Measurements from ENCODE around the gene ANKUB1.
"Not testable (repeated sequence)": the region's sequence is repeated elsewhere in the genome, so short reads cannot be mapped to it uniquely, and the experiment has no call there.

Gene ANKUB1, protein sequence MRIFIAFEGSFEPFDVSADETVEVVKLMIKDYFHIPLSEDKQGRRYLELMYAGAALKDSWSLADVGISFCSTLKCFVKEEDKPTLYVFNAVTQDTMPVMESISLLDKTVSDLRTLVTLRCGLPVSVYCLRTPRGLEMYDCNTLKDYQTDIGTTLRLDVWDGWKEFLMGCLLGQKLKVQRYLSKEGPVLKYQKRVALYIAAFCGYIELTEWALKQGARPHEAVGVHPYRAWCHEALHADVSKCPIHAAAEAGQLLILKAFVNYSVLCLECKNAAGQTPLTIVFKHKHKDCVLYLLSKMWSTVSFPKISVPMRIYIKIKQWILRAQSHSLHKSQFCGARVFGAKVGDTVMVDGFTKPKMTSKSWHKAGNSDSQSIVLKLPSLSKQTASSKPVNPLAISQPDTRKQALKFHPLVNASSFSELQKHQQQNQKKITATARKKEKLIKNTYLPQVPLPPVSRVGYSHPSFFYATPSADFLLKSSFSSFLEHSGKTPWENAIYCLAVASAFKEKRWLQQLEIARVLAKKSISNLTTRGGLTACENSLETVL

DNA sequence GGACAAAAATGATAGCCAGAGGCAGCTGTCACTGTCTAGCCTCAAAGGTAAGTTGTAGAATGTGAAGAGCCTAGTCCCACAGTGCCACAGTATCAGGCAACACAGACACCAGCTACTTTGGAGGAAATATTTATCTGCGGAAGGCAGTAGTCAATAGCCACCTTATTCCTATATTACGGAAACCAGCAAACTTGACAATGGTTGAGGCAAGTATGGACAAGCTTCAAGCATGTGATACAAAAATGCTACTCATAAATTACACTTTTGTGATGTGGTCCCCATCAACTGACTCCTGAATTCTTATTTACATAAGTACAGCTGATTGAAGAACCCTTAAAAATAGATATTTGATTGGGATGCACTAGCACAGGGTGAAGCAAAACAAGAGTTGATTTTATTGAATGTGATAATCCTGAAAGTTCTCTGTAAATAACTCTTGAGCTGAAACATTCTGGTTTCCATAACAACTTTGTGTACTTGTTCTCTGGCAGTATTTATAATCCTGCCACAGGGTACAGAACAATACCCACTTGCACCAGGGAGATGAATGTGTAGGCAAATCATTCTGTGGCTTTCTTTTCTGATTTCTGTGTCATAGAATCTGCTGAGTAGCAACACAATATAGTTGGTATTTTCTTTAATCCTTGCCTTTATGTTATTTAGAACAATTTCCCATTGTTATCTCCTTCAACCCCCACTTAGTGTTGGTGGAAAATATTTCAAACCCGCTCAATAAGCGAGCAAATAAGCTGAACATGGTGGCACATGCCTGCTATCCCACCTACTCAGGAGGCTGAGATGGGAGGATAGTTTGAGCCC is at the start of gene ANKUB1:
Gene ANKUB1, minus strand, starts transcription at position 103 of the 819 bp plus-strand sequence. CDS start 188 bp downstream, outside the sequence.
- FAIRE-seq, result no peak
- no peak for DNase-seq (ENCODE audit: extremely low spot score, insufficient read length, low read depth)

DNA sequence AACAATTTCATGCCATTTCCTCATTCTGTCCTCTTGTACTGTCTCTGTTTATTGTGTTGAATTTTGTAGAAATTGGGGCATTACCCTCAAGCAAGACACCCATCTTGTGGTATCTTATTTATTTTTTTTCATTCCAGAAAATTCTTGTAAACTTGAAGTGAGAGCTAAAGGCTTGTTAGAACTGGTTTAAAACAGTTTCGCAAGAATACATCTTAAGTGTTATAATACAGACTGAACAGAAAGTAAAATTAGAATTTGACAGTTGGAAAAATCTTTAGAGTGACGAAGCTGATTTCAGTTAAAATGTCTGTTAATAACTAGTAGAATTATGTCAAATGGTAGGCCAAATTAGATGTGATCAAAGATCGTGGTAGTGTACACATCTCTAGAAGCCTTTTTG is 47.5 kb upstream of the ANKUB1 start:
- FAIRE-seq (no peak), DNase-seq (ENCODE audit: extremely low spot score, insufficient read length, low read depth) (no peak)

DNA sequence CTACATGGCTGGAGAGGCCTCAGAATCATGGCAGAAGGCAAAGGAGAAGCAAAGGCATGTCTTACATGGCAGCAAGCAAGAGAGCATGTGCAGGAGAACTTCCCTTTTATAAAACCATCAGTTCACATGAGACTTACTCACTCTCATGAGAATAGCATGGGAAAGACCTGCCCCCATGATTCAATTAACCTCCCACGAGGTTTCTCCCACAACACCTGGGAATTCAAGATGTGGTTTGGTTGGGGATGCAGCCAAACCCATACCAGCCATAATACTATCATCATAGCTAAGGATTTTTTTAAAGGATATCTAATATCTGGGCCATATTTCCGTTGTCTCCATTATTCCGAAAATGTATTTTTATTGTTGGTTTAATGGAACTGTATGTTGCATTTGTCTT is 47.1 kb upstream of the ANKUB1 start:
- not testable (repeated sequence) for FAIRE-seq; DNase-seq (ENCODE audit: extremely low spot score, insufficient read length, low read depth)

DNA sequence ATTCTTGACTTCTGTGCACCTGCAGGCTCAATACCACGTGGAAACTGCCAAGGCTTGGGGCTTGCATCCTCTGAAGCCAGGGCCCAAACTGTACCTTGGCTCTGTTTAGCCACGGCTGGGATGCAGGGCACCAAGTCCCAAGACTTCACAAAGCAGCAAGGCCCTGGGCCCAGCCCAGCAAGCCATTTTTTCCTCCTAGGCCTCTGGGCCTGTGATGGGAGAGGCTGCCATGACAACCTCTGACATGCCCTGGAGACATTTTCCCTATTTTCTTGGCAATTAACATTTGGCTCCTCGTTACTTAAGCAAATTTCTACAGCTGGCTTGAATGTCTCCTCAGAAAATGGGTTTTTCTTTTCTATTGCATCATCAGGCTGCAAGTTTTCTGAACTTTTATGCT is 46.1 kb upstream of the ANKUB1 start:
- DNase-seq (ENCODE audit: extremely low spot score, insufficient read length, low read depth), result not testable (repeated sequence)
- FAIRE-seq, result peak; percentile 33

DNA sequence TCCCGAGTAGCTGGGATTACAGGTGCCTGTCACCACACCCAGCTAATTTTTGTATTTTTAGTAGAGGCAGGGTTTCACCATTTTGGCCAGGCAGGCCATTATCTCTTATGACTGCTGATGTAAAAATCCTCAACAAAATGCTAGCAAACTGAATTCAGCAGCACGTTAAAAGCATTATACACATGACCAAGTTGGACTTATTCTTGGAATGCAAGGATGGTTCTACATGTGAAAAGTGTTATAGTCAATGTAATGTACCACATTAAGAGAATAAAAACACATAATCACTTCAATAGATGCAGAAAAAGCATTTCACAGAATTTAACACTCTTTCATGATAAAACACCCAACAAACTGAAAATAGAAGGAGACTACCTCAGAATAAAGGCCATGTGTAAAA is 40.9 kb upstream of the ANKUB1 start:
- DNase-seq (ENCODE audit: extremely low spot score, insufficient read length, low read depth) (no peak), FAIRE-seq (no peak)

DNA sequence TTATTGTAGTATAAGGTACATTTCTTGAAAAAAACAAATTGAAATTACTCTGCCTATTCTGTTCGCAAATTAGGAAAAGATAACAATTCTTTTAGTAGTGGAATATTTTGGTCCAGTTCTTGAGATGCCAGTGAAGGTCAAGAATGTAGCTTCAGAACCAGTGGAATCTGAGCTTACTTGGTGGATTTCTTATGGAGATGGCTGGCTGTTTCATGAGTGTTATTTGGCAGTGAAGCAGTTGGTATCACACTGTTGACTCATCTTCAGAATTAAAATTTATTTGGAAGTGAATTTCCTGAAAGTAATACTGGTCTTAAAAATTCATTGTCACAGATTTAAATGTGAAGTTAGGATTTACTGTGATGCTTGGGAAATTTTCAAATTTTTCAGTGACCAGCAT is 39.7 kb upstream of the ANKUB1 start:
- no peak for DNase-seq (ENCODE audit: extremely low spot score, insufficient read length, low read depth)
- FAIRE-seq, result no peak

DNA sequence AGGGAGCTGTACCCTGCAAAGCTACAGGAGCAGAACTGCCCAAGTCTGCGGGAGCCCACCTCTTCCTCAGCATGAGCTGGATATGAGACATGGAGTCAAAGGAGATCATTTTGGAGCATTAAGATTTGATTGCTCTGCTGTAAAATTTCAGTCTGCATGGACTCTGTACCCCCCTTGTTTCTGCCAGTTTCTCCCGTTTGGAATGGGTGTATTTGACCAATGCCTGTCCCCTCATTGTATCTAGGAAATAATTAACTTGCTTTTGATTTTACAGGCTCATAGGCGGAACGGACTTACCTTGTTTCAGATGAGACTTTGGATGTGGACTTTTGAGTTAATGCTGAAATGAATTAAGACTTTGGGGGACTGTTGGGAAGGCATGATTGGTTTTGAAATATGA is 39.0 kb upstream of the ANKUB1 start:
- no peak for FAIRE-seq
- DNase-seq (ENCODE audit: extremely low spot score, insufficient read length, low read depth), result no peak

DNA sequence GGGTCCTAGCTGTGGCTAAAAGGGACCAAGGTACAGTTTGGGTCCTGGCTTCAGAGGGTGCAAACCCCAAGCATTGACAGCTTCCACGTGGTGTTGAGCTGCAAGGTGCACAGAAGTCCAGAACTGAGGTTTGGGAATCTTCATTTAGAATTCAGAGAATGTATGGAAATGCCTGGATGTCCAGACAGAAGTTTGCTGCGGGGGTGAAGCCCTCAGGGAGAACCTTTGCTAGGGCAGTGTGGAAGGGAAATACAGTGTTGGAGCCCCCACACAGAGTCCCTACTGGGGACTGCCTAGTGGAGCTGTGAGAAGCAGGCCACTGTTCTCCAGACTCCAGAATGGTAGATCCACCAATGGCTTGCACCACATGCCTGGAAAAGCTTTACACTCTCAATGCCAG is 38.5 kb upstream of the ANKUB1 start:
- FAIRE-seq, result no peak
- no peak for DNase-seq (ENCODE audit: extremely low spot score, insufficient read length, low read depth)

DNA sequence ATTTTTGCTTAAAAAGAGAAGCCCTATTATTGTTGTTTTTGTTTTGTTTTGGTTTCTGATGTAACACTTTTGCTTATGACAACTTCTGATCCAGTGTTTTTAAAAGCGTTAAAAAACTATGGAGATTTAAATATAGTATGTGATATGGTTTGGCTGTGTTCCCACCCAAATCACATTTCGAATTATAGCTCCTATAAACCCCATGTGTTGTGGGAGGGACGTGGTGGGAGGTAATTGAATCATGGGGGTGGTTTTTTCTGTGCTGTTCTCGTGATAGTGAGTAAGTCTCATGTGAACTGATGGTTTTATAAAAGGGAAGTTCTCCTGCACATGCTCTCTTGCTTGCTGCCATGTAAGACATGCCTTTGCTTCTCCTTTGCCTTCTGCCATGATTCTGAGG is 37.3 kb upstream of the ANKUB1 start:
- DNase-seq (ENCODE audit: extremely low spot score, insufficient read length, low read depth), result not testable (repeated sequence)
- FAIRE-seq, result peak; percentile 66

DNA sequence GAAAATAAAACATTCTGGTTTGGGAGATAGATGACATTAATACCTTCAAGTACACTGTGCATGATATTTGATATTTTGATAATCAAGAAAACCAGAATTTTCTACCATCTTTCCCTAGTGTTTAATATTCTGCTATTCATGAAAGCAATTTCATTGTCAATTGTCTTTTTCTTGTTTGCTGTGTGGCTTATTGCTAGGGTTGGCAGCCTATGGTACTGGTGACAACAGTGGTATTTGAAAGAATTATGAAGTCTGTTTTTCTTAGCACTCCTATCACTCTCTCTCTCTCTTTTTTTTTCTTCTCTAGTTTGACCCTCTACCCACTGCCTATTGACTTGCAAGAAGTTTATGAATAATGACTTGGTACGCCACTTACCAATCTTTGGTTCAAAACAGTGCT is 36.0 kb upstream of the ANKUB1 start:
- DNase-seq (ENCODE audit: extremely low spot score, insufficient read length, low read depth) (no peak), FAIRE-seq (no peak)

DNA sequence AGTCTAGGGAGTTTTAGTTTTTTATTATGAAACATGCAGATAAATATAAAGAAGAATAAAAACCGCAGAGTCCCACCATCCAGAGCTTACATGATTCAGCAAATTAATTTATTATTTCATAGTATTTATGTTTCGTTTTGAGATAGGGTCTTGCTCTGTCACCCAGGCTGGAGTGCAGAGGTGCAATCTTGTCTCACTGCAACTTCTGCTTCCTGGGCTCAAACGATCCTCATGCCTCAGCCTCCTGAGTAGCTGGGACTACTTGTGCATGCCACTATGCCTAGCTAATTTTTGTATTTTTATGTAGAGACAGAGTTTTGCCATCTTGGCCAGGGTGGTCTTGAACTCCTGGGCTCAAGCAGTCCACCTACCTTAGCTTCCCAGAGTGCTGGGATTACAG is 34.3 kb upstream of the ANKUB1 start:
- no peak for DNase-seq (ENCODE audit: extremely low spot score, insufficient read length, low read depth)
- no peak for FAIRE-seq

DNA sequence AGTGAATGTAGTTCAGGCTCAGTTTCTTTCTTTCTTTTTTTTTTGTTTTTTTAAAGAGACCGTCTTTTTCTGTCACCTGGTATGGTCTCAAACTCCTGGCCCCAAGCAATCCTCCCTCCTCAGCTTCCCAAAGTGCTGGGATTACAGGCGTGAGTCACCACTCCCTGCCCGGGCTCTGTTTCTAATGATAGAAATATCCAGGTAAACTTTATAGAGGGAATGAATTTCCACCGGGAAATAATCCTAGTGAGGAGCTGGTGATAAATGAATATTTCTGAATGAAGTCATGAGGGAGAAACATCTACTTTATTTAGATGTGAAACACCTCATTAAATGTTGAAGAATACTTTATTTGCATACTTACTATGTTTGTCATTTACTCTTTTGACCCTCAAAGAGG is 27.8 kb upstream of the ANKUB1 start:
- DNase-seq (ENCODE audit: extremely low spot score, insufficient read length, low read depth) (no peak), FAIRE-seq (no peak)

DNA sequence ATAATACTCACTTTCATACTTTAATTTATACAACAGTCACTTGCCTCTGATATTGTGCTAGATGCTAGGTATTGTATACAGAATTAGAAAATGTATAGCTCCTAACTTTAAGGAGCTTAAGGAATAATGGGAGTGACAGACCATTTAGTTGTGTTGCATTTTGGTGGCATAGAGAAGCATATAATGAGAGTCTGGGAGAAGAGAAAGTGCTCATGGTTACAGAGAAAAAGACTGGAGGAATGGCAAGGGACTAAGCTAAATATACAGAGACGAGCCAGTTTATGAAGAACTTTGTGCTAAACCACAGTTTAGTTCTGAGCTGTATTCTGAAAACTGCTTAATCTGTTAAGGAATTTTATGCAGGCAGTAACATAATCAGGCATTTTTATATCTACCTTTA is 27.1 kb upstream of the ANKUB1 start:
- no peak for FAIRE-seq
- no peak for DNase-seq (ENCODE audit: extremely low spot score, insufficient read length, low read depth)

DNA sequence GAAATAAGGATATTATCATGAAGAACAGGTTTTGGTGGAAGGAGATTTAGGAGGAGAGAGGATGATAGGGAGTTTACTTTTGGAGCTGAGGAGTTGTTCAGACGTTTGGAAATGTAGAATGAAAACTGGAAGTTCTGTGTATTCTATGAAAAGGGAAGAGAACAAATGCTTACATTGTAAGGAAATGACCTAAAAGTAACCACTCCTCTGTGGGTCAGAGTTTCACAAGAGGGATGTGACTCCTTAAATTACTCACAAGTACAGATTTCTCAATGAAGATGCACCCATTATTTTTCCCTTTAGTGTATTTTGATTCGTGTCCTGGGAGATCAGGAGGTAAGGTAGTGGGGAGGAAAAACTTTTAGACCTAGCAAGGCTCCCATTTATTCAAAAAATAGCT is 24.6 kb upstream of the ANKUB1 start:
- DNase-seq (ENCODE audit: extremely low spot score, insufficient read length, low read depth) (no peak), FAIRE-seq (peak; percentile 9)

DNA sequence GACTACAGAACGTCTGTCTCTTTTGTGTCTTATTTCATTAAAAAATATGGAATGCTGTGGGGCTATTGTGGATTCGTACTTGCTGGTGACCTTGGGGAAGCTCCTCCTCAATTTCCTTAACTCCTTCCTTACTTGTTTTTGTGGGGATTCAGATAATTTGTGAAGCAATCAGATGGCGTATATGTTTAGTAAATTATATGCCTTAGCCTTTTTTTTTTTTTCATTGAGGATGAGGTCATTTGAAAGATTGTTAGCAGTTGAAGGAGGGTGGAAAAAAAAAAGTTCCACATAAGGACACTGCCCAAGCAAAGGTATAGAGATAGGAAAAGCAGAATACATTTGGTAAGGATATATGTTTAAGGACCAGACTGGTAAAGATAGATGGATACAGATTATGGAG is 24.0 kb upstream of the ANKUB1 start:
- DNase-seq (ENCODE audit: extremely low spot score, insufficient read length, low read depth), result no peak
- no peak for FAIRE-seq

DNA sequence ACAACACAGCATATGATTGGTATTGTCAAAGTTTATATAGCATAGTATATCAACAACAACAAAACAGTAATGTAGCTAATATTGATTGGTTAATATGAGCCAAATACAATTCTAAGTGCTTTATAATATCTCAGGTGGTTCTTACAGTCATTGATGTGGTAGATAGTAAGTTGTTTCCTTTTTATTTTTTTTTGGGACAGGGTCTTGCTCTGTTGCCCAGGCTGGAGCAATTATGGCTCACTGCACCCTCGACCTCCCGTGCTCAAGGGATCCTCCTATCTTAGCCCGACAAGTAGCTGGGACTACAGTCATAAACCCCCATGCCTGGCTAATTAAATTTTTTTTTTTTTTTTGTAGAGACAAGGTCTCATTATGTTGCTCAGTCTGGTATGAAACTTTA is 23.4 kb upstream of the ANKUB1 start:
- no peak for FAIRE-seq
- DNase-seq (ENCODE audit: extremely low spot score, insufficient read length, low read depth), result no peak

DNA sequence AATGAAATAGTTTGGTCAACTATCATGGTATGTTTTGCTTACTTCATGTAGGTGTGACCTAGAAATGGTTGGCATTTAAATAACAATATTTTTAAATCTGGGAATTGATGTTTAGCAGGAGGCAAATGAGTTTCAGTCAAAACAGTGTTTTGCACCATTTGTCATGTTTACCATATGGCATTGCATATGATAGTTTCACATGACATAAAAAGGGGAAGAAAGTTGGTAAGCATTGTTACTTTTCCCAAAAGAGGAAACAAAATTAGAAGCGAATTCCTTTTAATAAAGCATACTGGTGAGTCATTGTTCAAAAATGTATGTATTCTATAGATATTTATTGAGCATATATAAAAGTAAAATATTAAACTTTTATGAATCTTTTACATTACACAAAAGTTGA is 23.0 kb upstream of the ANKUB1 start:
- DNase-seq (ENCODE audit: extremely low spot score, insufficient read length, low read depth) (no peak), FAIRE-seq (no peak)

DNA sequence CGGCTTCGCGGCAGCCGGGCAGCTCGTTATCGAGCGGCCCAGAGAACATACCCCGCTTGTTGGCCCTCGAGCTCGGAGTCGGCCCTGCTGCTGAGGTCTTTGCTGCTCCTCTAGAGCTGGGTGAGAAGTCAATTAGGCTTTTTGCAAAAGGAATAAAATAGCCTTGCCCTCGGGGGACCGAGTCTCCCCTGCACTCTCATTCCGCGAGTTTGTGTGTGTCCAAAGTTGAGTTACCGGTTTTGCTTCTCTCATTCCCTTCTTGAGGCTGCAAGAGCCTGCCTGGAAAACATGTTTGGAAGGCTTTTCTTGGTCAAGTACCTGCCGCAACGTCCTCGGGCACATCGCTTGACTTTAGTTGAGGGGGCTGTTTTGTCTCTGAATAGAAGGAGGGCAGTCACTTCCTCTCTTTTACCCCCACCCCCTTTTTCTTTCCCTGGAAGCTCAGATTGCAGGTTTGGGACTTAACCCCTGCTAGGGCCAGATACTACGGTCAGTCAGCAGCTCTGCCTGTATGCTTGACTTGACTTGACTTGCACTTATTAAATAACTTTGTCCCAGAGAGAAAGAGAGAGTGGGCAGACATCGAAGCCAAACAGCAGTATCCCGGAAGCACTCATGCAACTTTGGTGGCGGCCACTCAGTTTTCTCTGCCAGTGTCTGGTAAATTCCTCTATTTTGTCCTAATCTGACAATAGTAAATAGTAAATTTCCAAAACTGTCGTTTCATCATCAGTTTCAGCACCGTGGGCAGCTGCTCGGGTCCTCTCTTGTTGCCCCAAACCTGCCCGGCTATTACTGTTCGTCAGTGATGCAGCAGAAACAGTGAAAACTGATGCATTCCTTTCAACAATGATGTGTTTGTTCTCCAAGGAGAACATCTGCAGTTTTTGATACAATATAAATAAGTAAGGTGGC is 21.3 kb upstream of the ANKUB1 start:
- peak; percentile 64 for FAIRE-seq
- DNase-seq (ENCODE audit: extremely low spot score, insufficient read length, low read depth), result no peak

DNA sequence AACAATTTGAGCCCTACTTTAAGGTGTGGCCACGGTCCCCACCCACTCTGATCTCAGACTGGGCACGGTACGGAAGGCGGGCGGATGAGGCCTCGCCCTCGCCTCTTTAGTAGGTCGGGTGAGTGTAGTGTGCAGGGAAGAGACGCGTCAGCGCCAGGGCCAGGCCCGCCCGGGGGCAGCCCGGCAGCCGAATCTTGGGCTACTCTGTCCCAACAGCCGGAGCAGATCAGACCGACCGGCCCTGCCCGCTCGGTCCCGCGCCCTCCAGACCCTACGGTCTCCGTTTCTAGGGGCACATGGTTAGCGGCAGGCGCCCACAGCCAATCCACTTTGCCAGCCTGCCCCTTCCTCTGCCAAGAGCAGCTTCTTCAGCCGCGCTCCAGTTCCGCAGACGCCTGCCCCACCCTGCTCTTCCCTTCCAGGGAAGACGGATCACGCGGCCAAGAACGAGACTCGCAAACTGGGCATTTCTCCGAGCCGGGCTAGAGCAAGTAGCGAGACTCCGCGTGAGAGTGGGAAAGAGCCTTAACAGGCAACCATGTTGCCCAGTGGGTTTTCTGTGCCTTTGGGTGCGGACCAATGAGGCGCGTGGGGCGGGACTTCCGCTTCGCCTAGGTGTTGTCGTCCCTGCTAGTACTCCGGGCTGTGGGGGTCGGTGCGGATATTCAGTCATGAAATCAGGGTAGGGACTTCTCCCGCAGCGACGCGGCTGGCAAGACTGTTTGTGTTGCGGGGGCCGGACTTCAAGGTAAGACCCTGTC is 20.4 kb upstream of the ANKUB1 start, which contains the start of gene RNF13:
Gene RNF13, plus strand, starts transcription at position 610 of the 761 bp plus-strand sequence. CDS start 32,812 bp downstream, outside the sequence.
- DNase-seq (ENCODE audit: extremely low spot score, insufficient read length, low read depth), result peak; percentile 73
- FAIRE-seq, result peak; percentile 94
